BJ (cell line): ENCODE measurements around the gene OTUD3. TPM values are rescaled to one million over a fixed set of nuclear protein-coding genes. Genes with fewer than 3 reads are reported as not detected.
A peak's percentile ranks its signal among the peaks of the same experiment; 100 is the strongest.

Experiments
- CTCF ChIA-PET: fragments of 350-600 bp; formaldehyde crosslinking; extraction: SDS; loops from one replicate; lab custom pipeline; 2021; ENCODE audit warnings: antibody characterized with exemption, inconsistent platforms; lab: Yijun Ruan, JAX
- POLR2A ChIA-PET: fragments of 300-600 bp; sonication (Branson Sonifier 250); formaldehyde crosslinking; extraction: SDS; loops from one replicate; lab custom pipeline; 2021; ENCODE audit warnings: antibody characterized with exemption; lab: Charles Lee
- DNase-seq: peaks from one replicate; pipeline ENCODE4 v3.0.0-alpha.2; 2011; ENCODE audit warnings: low read depth
- H3K27me3 ChIP-seq: 2 replicates; pipeline ENCODE4 v1.6.0; 2011; ENCODE audit warnings: low read length; ENCODE audit not compliant: control insufficient read depth, insufficient read depth
- H3K36me3 ChIP-seq: 2 replicates; pipeline ENCODE4 v1.5.1; 2011; ENCODE audit warnings: low read length; ENCODE audit not compliant: control insufficient read depth, insufficient read depth
- H3K4me3 ChIP-seq: 2 replicates; pipeline ENCODE4 v1.5.1; 2011; ENCODE audit warnings: low read depth, mild to moderate bottlenecking, control low read depth, low read length
- CTCF ChIP-seq: IDR thresholded peaks from 2 replicates; pipeline ENCODE4 v1.5.1; 2011; ENCODE audit warnings: low read depth, mild to moderate bottlenecking, control low read depth, inconsistent platforms, low read length, moderate library complexity; ENCODE audit not compliant: insufficient read depth
- polyA plus RNA-seq: library from polyadenylated mRNA; depleted of rRNA; stranded (reverse); fragments of >200 nt; gene quantifications from 2 replicates; pipeline ENCODE4 v1.2.3, GENCODE V29; 2011

Gene OTUD3
- polyA plus RNA-seq, 1 experiment = 2.5 TPM

- no peaks in the 10 kb centered on the region for H3K36me3 ChIP-seq
- ChIA-PET POLR2A (no interaction called here), CTCF (interaction anchor here (0.6 kb wide), 1 partner anchor 27 kb away, joined by 3 read pairs; no protein-coding TSS in a partner anchor)
- no peak overlapping the region for H3K4me3 ChIP-seq
- TF ChIP-seq CTCF = no peak
- DNase-seq = no peak
- H3K27me3 ChIP-seq = no peaks in the 10 kb centered on the region; the same call in 1 of the 2 replicates
These were observed 60.5 kb downstream of the OTUD3 start for GRCh38 chr1:19942657-19943056.

- POLR2A ChIA-PET = no interaction called here
These were observed 63.7 kb downstream of the OTUD3 start for GRCh38 chr1:19945914-19946313.

GRCh38 chr1:19946331-19946751, 64.1 kb downstream of the OTUD3 start:
- no peak overlapping the region for H3K4me3 ChIP-seq
- CTCF ChIA-PET = no interaction called here
- no peak for TF ChIP-seq CTCF
- POLR2A ChIA-PET = no interaction called here
- no peaks in the 10 kb centered on the region; the same call in 1 of the 2 replicates for H3K27me3 ChIP-seq
- DNase-seq = no peak
- no peaks in the 10 kb centered on the region for H3K36me3 ChIP-seq

More at GRCh38 chr1:19945914-19946313, 63.7 kb downstream of the OTUD3 start:
- Histone ChIP-seq H3K4me3 (no peak overlapping the region), H3K27me3 (no peaks in the 10 kb centered on the region; the same call in 1 of the 2 replicates), H3K36me3 (no peaks in the 10 kb centered on the region)
- CTCF ChIA-PET = no interaction called here
- DNase-seq = no peak
- TF ChIP-seq CTCF = no peak

- Histone ChIP-seq H3K36me3 (no peaks in the 10 kb centered on the region), H3K4me3 (no peak overlapping the region), H3K27me3 (no peaks in the 10 kb centered on the region; the same call in 1 of the 2 replicates)
- no peak for DNase-seq
- CTCF ChIA-PET = no interaction called here
- no peak for TF ChIP-seq CTCF
- POLR2A ChIA-PET = no interaction called here
These were observed 64.8 kb downstream of the OTUD3 start for GRCh38 chr1:19946971-19947370.

- TF ChIP-seq CTCF = no peak
- Histone ChIP-seq H3K4me3 (no peak overlapping the region), H3K27me3 (no peaks in the 10 kb centered on the region; the same call in 1 of the 2 replicates), H3K36me3 (no peaks in the 10 kb centered on the region)
- CTCF ChIA-PET = interaction anchor here (0.7 to 1.0 kb wide), 4 partner anchors 30 to 264 kb away, joined by 3 to 4 read pairs (median 3); no protein-coding TSS in a partner anchor
- POLR2A ChIA-PET = no interaction called here
- DNase-seq = peak; percentile 7
These were observed 66.8 kb downstream of the OTUD3 start for GRCh38 chr1:19949016-19949415.
